Embryonic facial prominence (tissue), 1 donor: ENCODE measurements around the gene SCFD1.
A peak's percentile ranks its signal among the peaks of the same experiment; 100 is the strongest.
"Not testable (repeated sequence)": the region's sequence is repeated elsewhere in the genome, so short reads cannot be mapped to it uniquely, and the experiment has no call there.

Source experiments
- DNase-seq: peaks from one replicate; pipeline ENCODE4 v3.0.0-alpha.2; 2016; ENCODE audit errors: extremely low spot score

Gene SCFD1

DNA sequence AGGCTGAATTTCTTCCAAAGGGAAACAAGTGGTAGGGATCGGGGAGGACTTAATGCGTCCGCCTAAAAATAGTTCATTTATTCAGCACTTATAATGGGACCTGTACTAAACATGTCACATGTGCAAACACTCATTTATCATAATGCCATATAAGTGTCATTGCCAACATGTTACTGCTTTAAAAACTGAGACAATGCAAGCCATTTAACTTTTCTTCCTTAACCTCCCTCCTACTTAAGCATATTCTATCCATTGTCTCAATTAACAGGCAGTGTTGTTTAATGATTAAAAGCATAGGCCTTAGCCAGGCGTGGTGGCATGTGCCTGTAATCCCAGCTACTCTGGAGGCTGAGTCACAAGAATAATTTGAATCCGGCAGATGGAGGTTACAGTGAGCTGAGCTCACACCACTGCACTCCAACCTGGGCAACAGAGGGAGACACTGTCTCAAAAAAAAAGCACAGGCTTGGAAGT is 13.5 kb upstream of the SCFD1 start:
- DNase-seq = no peak

DNA sequence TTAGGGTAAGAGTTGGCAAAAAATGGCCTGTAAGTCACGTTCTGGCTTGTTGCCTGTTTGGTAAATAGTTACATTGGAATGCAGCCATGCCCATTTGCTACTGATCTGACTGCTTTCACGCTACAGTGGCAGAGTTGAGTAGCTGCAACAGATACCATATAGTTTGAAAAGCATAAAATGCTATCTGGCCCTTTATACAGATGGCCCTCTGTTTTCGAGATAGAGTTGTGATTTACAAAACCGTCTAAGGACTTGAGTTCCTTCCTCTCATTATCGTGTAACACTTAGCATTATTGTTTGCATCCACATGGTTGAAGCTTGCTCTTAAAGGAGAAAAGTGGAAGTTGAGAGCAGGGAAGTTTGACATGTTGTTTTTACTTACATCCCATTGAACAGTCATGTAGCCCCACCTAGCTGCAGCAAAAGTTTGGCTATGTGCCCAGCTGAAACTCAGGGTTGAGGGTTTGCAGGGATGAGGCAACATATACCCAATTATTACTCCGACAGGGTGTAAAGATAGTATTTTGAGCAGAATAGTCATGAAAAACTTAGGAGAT is 11.3 kb upstream of the SCFD1 start:
- no peak for DNase-seq

DNA sequence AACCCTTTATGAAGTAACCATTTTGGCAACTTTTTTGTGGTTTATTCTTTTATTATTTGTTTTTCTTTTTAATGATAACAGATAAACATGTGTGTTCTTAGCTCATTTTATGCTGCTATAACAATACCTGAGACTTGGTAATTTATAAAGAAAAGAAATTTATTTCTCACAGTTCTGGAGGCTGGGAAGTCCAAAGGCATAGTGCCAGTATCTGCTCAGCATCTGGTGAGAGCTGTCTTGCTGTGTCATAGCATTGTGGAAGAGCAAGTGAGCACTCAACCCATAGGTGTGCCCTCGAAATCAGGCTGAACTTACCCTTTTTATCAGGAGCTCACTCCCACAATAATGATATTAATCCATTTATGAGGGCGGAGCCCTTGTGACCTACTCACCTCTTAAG is 8.0 kb upstream of the SCFD1 start:
- no peak for DNase-seq

DNA sequence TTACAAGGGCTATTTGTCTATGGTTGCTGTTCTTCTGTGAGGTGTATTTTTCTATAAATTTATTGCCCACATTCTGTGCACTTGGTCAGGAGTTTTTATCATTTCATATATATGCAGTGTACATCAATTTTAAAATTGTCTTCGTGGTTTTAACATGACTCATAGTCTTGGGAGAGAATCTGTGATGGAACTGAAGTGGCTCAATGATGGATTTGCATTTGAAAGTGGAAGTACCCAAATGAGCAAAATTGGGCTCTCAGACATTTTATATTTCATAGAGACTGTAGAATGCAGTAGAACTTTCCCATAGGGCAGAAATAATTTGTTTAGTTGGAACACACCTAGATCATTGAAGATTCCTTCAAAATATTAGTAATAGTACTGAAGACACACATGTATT is 1.9 kb upstream of the SCFD1 start:
- DNase-seq = no peak

DNA sequence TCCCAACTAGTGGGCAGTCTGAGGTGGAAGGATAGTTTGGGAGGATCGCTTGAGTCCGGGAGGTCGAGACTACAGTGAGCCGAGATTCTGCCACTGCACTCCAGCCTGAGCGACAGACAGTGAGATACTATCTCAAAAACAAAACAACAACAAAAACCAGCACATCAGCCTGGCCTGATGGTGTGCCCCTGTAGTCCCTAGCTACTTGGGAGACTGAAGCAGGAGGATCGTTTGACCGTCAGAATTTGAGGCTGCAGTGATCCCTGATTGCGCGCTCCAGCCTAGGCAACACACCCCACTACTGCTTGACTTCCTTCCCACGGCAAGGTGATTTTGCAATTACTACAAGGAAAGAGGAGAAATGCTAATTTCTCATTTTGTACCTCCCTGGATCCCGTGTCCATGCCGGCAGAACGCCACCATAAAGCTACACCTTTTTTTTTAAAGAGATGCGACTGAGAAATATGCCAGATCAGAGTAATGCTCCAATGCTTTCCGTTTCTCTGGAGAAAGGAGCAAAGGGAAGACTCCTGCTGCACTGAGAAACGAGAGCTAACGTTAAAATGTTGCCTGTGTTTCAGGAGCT is 672 bp upstream of the SCFD1 start:
- no peak for DNase-seq

DNA sequence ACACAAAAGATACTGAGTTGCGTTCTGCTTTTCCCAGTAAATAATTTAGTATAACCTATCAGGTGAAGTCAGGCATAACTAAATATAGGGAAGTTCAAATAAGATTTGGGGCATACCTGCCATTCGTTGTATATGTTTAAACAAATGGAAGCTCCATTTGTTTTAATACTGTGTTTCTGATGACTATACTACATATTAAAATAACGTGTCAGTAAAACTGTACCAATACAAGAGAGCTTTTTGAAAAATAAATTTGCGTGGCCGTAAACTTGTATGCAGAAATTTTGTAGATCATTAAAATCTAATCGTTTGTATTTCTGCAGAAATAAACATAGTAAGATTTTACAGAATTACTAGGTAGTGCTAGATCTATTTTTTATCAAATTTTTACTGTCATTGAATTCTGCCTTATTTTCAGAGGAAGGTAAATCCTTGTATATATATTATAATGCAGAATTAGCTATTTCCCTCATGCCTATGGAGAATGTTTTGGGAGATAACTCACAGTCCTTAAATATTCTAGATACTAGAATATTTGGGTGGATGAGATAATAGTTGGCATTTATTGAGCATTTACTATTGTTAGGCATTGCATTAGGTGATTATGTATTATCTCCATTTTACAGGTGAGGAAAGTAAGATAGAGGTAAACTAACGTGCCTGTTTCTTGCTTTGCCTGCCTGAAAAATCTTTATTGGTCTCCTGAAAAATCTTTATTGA is 1.5 kb downstream of the SCFD1 start:
- no peak for DNase-seq

DNA sequence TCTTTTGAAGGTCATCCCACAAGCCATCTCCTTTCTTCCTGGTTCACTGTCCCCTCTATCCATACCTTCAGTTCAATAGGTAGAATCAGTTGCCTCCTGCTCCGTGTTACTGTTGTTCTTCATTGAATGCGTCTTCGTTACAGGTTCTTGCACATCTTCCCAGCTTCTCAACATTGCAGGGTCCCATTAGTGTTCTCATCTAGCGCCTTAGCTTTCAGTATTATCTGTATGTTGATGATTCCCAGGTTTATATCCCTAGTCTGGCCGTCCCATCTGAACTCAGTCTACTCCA is 2.0 kb downstream of the SCFD1 start:
- DNase-seq = no peak

DNA sequence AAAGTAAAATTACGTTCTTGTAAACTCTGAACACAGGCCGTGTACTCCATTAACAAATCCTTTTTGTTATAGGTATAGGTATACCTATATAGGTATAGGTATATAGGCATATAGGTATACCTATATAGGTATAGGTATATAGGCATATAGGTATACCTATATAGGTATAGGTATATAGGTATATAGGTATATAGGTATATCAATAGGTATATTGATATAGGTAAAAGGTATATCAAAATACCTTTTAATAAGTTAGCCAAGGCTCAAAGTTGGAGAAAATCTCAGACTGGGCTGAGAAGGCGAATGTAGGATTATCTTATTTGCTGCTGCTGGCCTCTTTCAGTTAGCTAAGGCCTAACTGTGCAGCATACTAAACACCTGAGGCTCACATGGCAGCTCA is 3.4 kb downstream of the SCFD1 start:
- DNase-seq = no peak

DNA sequence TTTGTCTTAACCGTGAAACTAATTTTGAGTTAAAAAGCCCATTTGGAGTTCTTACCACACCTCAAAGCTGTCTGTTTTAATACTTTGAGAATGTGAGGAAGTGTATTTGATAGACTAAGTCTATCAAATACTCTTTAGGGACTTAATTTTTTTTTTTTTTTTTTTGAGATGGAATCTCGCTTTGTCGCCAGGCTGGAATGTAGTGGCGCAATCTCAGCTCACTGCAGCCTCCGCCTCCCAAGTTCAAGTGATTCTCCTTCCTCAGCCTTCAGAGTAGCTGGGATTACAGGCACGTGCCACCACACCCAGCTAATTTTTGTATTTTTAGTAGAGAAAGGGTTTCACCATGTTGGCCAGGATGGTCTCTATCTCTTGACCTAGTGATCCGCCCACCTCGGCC is 7.3 kb downstream of the SCFD1 start:
- not testable (repeated sequence) for DNase-seq

DNA sequence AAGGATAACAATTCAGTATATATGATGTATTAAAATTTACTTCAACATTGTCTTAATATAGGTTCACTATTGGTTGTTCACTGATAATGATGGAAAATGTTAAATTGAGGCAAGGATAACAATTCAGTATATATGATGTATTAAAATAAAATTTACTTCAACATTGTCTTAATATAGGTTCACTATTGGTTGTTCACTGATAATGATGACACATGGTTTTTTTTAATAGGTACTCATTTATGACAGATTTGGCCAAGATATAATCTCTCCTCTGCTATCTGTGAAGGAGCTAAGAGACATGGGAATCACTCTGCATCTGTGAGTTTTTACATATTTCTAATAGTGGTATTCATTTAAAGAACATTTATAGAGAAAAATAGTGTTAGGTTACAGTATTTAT is 8.1 kb downstream of the SCFD1 start:
- DNase-seq = no peak

DNA sequence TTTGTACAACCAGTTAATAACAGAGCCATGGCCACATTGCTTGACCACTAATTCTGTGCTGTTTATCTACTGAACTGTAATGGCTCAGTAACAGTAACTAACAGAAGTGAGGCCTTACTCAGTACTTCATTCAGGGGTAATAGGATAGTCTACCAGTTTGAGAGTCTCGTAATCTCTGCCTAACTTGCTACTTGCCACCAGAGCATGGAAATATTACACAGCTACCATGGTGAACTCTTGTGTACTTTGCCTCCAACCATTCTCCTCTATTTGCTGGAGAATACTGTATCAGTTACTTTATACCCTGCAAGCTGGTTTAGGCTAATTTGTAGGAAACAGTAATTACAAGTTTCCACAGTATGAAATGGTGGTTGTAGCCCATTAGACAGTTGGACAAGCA is 10.6 kb downstream of the SCFD1 start:
- DNase-seq = no peak

DNA sequence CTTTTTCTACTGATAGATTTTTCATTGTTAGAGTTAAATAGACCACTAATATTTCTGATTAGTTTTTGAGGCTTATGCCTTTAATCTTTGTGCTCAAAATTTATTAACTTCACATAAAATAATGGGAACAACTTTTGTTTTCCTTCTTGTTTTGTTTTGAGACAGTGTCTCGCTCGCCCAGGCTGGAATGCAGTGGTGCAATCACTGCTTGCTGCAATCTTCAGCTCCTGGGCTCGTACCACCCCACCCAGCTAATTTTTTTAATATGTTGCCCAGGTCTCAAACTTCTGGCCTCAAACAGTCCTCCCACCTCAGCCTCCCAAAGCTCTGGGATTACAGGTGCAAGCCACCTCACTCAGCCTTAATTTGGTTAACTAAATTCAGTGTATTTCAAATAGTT is 16.8 kb downstream of the SCFD1 start:
- DNase-seq = no peak

DNA sequence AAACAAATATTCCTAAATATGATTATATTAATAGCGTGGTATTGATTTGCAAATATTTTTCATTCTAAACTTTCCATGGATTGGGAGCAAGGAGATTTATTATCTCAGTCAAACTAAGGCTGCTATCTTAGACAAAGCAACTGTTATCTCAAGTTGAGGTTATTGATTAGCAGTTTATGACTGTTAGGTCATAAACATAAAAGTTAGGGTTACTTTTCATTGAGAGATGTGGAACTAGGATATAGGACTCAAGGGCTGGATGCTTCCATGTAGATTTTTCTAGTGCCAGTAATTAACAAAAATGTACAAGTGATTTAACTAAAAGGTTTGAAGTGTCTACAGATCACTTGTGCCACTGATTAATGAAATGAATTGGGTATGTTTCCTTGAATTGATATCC is 19.1 kb downstream of the SCFD1 start:
- no peak for DNase-seq

DNA sequence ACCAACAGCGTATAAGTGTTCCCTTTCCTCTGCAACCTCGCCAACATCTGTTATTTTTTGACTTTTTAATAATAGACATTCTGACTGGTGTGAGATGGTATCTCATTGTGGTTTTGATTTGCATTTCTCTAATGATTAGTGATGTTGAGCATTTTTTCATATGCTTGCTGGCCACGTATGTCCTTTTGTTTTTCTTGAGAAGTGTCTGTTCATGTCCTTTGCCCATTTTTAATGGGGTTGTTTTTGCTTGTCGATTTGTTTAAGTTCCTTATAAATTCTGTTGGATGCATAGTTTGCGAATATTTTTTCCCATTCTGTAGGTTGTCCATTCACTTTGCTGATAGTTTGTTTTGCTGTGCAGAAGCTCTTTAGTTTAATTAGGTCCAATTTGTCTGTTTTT is 22.3 kb downstream of the SCFD1 start:
- DNase-seq = not testable (repeated sequence)

DNA sequence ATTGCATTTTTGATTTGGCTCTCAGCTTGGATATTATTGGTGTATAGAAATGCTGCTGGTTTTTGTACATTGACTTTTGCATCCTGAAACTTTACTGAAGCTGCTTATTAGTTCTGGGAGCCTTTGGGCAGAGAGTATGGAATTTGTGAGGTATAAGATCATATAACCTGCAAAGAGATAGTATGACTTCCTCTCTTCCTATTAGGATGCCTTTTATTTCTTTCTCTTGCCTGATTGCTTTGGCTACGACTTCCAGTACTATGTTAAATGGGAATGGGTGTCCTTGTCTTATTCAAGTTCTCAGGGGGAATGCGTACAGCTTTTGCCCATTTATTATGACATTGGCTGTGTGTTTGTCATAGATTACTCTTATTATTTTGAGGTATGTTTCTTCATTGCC is 23.5 kb downstream of the SCFD1 start:
- no peak for DNase-seq

DNA sequence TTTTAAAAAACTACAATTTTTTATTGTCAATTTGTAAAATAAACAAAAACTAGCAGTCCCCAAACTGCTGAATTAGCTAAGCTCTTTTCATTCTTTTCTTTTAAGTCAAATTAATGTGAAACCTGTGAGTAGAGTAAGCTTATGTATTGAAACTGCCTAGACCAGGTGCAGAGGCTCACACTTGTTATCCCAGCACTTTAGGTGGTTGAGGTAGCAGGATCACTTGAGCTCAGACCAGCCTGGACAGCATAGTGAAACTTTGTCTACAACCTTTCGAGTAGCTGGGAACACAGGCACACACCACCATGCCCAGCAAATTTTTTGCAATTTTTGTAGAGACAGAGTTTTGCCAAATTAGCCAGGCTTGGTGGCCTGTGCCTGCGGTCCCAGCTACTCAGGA is 26.4 kb downstream of the SCFD1 start:
- no peak for DNase-seq

DNA sequence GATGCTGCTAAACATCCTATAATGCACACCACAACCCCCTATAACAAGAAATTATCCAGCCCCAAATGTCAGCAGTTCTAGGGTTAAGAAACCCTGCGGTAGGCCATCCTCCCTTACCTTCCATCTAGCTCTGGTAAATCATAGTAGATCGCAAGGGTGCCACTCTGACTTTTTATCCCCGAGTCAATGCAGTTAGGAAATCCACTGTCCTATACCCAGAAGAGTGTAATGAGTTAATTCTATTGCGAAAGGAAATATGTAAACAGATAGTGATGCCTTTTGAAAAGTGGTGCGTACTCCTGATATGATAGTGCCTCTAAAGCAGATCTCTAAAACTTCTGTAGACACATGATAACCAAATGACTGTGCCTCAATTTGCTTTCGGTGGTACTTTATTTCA is 29.8 kb downstream of the SCFD1 start:
- DNase-seq = no peak

DNA sequence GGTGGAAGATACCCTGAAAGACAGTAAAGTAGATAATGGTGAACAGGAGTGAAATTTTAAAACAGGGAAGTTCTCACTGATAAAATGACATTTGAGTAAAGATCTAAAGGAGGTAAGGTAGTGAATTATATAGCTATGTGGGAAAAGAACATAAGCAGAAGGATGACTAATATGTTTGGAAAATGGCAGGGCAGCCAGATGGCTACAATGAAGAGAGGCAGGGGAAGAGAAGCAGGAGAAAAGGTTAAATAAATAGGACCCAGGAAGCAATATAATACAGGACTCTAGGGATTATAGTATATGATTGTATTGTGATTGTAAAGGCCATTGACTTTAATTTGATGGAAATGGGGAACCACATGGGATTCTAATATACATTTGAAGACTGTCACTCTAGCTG is 33.0 kb downstream of the SCFD1 start:
- no peak for DNase-seq

DNA sequence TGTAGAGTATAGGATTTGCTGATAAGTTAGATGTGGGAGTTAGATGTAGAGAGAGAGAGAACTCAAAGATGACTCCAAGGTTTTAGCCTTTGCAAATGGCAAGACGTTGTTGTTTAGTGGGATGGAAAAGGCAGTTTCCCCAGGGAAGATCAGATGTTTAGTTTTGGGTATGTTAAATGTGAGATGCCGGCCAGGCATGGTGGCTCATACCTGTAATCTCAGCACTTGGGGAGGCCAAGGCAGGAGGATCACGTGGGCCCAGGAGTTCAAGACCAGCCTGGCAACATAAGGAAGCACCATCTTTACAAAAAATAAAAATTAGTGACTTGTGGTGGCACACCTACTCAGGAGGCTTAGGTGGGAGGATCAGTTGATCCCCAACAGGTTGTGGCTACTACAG is 33.5 kb downstream of the SCFD1 start:
- DNase-seq = no peak

DNA sequence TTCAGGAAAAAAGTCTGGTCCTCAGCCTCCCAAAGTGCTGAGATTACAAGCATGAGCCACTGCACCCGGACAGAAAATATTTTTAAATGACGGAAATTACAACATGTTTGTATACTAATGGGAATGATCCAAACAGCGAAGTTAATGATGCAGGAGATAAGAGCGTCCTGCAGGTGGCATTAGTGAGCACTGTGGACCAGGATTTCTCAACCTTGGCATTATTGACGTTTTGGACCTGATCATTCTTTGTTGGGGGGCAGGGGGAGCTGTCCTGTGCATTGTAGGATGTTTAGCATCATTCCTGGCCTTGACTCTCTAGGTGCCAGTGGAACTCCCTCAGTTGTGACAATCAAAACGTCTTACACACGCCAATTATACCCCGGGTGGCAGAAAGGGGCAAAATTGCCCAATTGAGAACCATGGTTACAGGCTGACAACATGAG is 34.1 kb downstream of the SCFD1 start:
- DNase-seq = no peak

DNA sequence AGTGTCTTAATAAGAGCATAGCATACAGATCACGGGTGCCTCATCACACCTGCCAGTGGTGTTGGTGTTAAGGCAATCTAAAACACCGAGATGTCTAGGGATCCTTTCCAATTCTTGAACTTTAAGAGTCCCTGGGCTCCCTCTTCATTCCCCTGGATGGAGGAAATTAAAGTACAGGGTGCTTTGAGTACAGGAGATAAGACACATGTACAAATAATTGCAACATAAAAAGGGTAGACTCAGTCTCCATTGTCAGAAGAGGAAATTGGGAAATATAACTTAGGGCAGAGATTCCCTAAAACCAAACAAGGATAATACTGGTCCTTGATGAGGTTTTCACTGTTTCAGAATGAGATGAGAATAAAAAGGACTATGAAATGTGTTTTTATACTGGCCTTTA is 34.9 kb downstream of the SCFD1 start:
- no peak for DNase-seq

DNA sequence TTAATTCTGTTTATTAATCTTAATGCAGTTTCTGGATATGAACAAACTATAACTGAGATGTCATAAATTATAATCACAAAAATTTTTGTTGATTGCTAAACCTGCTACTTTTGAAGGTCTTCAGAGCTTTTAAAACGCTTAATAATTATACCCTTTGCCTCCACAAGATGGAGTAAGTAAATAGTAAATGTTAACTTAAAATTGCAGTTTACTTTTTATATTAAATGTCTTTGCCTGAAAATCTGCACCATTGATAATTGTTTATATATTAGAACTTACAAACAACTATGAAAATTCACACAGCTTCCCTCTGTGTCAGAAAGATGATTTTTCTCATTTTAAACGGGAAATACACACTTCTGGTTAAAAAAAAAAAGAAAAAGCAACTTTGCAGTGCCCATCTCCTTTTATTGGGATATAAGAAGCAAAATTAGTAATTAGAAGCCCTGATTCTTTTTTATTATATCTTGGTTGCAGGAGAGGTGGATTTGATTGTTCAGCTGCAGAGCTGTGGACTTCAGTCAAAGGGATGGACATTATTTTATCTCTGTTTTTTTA is 35.6 kb downstream of the SCFD1 start:
- DNase-seq = peak; percentile 12

DNA sequence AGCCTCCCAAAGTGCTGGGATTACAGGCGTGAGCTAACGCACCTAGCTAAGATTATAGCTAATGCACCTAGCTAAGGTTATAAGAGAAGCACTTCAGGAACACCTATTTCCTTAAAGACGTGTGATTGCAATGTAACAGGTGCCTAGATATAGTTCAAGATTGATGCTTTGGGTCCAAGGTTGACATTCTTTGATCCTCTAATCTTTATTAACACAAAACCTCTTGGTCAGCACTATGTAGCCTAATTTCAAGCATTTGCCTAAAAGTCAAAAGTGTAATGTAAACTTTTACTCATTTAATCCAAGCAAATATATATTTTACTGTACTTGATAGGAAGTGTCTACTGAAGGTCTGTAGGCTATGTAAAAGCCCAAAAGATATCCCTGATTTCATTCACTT is 36.5 kb downstream of the SCFD1 start:
- no peak for DNase-seq
